ENCODE measurements around the gene TMEM43. TPM values are rescaled to one million over a fixed set of nuclear protein-coding genes. Genes with fewer than 3 reads are reported as not detected.

The TMEM43 gene
- total and polyA plus RNA-seq, 2 of the 13 experiments (the other 11 are each of a cell fraction or from before 2014, with no cell fraction given) = 48.9 to 50.5 TPM

DNA sequence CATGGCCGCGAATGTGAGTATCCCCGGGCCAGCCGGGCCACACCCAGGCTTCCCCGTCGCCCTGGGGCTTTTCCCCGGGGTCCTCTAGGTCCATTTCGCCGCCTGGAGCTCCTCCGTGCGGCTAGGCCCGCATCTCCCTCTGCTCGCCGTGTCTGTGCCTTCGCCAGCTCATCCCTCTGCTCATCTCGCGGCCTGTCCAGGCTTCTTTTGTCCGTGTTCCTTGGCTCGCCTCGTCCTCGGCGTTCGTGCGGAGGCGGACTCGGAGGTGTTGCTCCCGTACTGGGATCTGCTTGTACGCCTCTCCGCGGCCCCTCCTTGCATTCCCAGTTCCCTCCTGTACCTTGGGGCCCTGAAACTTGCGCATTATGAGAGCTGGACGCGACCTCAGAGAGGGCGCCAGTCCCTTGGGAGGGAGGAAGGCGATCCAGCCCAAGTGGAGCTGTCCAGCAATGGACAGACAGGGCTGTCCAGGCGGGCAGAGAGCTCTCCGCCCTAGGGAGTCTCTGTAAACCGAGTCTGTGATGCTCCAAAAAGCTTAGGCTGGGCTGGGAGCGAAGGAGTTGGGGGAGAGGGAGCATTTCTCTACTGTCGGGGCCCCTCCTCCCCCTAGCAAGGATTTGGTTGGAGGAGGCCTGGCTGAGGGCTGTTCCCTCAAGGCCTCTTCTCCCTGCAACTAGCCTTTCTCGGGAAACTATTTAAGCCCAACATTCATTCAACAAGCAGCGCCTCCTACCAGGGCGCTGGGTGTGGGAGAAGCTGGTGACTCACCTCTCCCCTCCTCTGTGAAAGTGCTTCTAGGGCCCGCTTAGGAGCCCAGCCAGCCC lies 553 bp downstream of the TMEM43 start (continued):
- TF ChIP-seq, protein P1, sequence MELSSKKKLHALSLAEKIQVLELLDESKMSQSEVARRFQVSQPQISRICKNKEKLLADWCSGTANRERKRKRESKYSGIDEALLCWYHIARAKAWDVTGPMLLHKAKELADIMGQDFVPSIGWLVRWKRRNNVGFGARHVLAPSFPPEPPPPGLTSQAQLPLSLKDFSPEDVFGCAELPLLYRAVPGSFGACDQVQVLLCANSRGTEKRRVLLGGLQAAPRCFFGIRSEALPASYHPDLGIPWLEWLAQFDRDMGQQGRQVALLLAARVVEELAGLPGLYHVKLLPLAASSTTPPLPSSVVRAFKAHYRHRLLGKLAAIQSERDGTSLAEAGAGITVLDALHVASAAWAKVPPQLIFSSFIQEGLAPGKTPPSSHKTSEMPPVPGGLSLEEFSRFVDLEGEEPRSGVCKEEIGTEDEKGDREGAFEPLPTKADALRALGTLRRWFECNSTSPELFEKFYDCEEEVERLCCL (CRISPR knock-in tag; IDR thresholded peaks at IDR 0.05; ENCODE audit: borderline replicate concordance) = no peak
- TF ChIP-seq MTF2 (CRISPR knock-in tag; IDR thresholded peaks at IDR 0.05; ENCODE audit: borderline replicate concordance) (no peak), ZNF225 (CRISPR knock-in tag; IDR thresholded peaks at IDR 0.05) (no peak), ZNF761 (CRISPR knock-in tag; conservative IDR thresholded peaks at IDR 0.05) (peak; percentile 20; the same call in 1 of the 2 replicates), ZNF17 (CRISPR knock-in tag; IDR thresholded peaks at IDR 0.05) (no peak), SPEN (CRISPR knock-in tag; IDR thresholded peaks at IDR 0.05; ENCODE audit: low read depth) (no peak; the same call in 1 of the 2 replicates), NFE2L2 (IDR thresholded peaks at IDR 0.05; ENCODE audit: low read length) (no peak), ZNF501 (CRISPR knock-in tag; IDR thresholded peaks at IDR 0.05) (peak; percentile 58; the same call in 1 of the 2 replicates), NRL (CRISPR knock-in tag; IDR thresholded peaks at IDR 0.05; ENCODE audit: borderline replicate concordance) (peak; percentile 34; the same call in 1 of the 2 replicates), KDM2A (CRISPR knock-in tag; IDR thresholded peaks at IDR 0.05; ENCODE audit: borderline replicate concordance, low read depth) (peak; percentile 31; the same call in 1 of the 2 replicates), ZNF101 (CRISPR knock-in tag; IDR thresholded peaks at IDR 0.05; ENCODE audit: borderline replicate concordance, low read depth) (no peak), ZNF335 (CRISPR knock-in tag; IDR thresholded peaks at IDR 0.05) (no peak), ZNF136 (CRISPR knock-in tag; IDR thresholded peaks at IDR 0.05; ENCODE audit: low read depth) (no peak; the same call in 1 of the 2 replicates), ZNF766 (CRISPR knock-in tag; IDR thresholded peaks at IDR 0.05; ENCODE audit: borderline replicate concordance) (no peak), TBX3 (IDR thresholded peaks at IDR 0.05; ENCODE audit: borderline replicate concordance) (no peak), NKX3-1 (CRISPR knock-in tag; IDR thresholded peaks at IDR 0.05) (0 out of 2 replicates have a peak, but pooled peaks have one; percentile 30), ARNTL (CRISPR knock-in tag; IDR thresholded peaks at IDR 0.05) (no peak), NAIF1 (CRISPR knock-in tag; IDR thresholded peaks at IDR 0.05; ENCODE audit: borderline replicate concordance) (no peak; the same call in 1 of the 2 replicates), NFIC (IDR thresholded peaks at IDR 0.05; ENCODE audit: low read length) (no peak), NCOA1 (CRISPR knock-in tag; IDR thresholded peaks at IDR 0.05) (no peak)
- TF ChIP-seq, protein P2, sequence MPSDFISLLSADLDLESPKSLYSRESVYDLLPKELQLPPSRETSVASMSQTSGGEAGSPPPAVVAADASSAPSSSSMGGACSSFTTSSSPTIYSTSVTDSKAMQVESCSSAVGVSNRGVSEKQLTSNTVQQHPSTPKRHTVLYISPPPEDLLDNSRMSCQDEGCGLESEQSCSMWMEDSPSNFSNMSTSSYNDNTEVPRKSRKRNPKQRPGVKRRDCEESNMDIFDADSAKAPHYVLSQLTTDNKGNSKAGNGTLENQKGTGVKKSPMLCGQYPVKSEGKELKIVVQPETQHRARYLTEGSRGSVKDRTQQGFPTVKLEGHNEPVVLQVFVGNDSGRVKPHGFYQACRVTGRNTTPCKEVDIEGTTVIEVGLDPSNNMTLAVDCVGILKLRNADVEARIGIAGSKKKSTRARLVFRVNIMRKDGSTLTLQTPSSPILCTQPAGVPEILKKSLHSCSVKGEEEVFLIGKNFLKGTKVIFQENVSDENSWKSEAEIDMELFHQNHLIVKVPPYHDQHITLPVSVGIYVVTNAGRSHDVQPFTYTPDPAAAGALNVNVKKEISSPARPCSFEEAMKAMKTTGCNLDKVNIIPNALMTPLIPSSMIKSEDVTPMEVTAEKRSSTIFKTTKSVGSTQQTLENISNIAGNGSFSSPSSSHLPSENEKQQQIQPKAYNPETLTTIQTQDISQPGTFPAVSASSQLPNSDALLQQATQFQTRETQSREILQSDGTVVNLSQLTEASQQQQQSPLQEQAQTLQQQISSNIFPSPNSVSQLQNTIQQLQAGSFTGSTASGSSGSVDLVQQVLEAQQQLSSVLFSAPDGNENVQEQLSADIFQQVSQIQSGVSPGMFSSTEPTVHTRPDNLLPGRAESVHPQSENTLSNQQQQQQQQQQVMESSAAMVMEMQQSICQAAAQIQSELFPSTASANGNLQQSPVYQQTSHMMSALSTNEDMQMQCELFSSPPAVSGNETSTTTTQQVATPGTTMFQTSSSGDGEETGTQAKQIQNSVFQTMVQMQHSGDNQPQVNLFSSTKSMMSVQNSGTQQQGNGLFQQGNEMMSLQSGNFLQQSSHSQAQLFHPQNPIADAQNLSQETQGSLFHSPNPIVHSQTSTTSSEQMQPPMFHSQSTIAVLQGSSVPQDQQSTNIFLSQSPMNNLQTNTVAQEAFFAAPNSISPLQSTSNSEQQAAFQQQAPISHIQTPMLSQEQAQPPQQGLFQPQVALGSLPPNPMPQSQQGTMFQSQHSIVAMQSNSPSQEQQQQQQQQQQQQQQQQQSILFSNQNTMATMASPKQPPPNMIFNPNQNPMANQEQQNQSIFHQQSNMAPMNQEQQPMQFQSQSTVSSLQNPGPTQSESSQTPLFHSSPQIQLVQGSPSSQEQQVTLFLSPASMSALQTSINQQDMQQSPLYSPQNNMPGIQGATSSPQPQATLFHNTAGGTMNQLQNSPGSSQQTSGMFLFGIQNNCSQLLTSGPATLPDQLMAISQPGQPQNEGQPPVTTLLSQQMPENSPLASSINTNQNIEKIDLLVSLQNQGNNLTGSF (CRISPR knock-in tag; IDR thresholded peaks at IDR 0.05) = 0 out of 2 replicates have a peak, but pooled peaks have one; percentile 22
- TF ChIP-seq, protein P3, sequence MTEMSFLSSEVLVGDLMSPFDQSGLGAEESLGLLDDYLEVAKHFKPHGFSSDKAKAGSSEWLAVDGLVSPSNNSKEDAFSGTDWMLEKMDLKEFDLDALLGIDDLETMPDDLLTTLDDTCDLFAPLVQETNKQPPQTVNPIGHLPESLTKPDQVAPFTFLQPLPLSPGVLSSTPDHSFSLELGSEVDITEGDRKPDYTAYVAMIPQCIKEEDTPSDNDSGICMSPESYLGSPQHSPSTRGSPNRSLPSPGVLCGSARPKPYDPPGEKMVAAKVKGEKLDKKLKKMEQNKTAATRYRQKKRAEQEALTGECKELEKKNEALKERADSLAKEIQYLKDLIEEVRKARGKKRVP (CRISPR knock-in tag; IDR thresholded peaks at IDR 0.05) = no peak
